Measurements from ENCODE around the gene AFM.

AFM gene

GRCh38 chr4:73520821-73521220, 39.3 kb downstream of the AFM start:
- no peak for DNase-seq (ENCODE audit: insufficient read length, low spot score)
- no peak for FAIRE-seq
- TF ChIP-seq SPI1 (IDR thresholded peaks at IDR 0.05; ENCODE audit: low read depth, low read length): no peak
- no peak for TF ChIP-seq TAF1 (IDR thresholded peaks at IDR 0.05; ENCODE audit: low read depth, low read length)
- no peak for TF ChIP-seq PAX5 (IDR thresholded peaks at IDR 0.05; ENCODE audit: insufficient read depth, low read length, severe bottlenecking)
- no peak for TF ChIP-seq POLR2A (IDR thresholded peaks at IDR 0.05; ENCODE audit: low read depth, low read length)
- no peak for TF ChIP-seq POU2F2 (IDR thresholded peaks at IDR 0.05; ENCODE audit: low read depth, low read length)
- no peak for TF ChIP-seq POLR2AphosphoS5 (IDR thresholded peaks at IDR 0.05; ENCODE audit: low read depth, low read length)

GRCh38 chr4:73523126-73523525, 41.6 kb downstream of the AFM start:
- TF ChIP-seq PAX5 (IDR thresholded peaks at IDR 0.05; ENCODE audit: insufficient read depth, low read length, severe bottlenecking) (no peak), POLR2A (IDR thresholded peaks at IDR 0.05; ENCODE audit: low read depth, low read length) (no peak), POLR2AphosphoS5 (IDR thresholded peaks at IDR 0.05; ENCODE audit: low read depth, low read length) (no peak), SPI1 (IDR thresholded peaks at IDR 0.05; ENCODE audit: low read depth, low read length) (no peak), POU2F2 (IDR thresholded peaks at IDR 0.05; ENCODE audit: low read depth, low read length) (no peak), TAF1 (IDR thresholded peaks at IDR 0.05; ENCODE audit: low read depth, low read length) (no peak)
- FAIRE-seq (no peak), DNase-seq (ENCODE audit: insufficient read length, low spot score) (no peak)

GRCh38 chr4:73525611-73526010, 44.1 kb downstream of the AFM start:
- TF ChIP-seq PAX5 (IDR thresholded peaks at IDR 0.05; ENCODE audit: insufficient read depth, low read length, severe bottlenecking): no peak
- TF ChIP-seq POLR2A (IDR thresholded peaks at IDR 0.05; ENCODE audit: low read depth, low read length): no peak
- no peak for TF ChIP-seq POU2F2 (IDR thresholded peaks at IDR 0.05; ENCODE audit: low read depth, low read length)
- TF ChIP-seq SPI1 (IDR thresholded peaks at IDR 0.05; ENCODE audit: low read depth, low read length): no peak
- no peak for TF ChIP-seq POLR2AphosphoS5 (IDR thresholded peaks at IDR 0.05; ENCODE audit: low read depth, low read length)
- no peak for TF ChIP-seq TAF1 (IDR thresholded peaks at IDR 0.05; ENCODE audit: low read depth, low read length)
- no peak for DNase-seq (ENCODE audit: insufficient read length, low spot score)
- no peak for FAIRE-seq

- TF ChIP-seq POLR2AphosphoS5 (IDR thresholded peaks at IDR 0.05; ENCODE audit: low read depth, low read length): no peak
- no peak for TF ChIP-seq POLR2A (IDR thresholded peaks at IDR 0.05; ENCODE audit: low read depth, low read length)
- TF ChIP-seq TAF1 (IDR thresholded peaks at IDR 0.05; ENCODE audit: low read depth, low read length): no peak
- TF ChIP-seq SPI1 (IDR thresholded peaks at IDR 0.05; ENCODE audit: low read depth, low read length): no peak
- no peak for TF ChIP-seq POU2F2 (IDR thresholded peaks at IDR 0.05; ENCODE audit: low read depth, low read length)
- no peak for TF ChIP-seq PAX5 (IDR thresholded peaks at IDR 0.05; ENCODE audit: insufficient read depth, low read length, severe bottlenecking)
- no peak for DNase-seq (ENCODE audit: insufficient read length, low spot score)
- no peak for FAIRE-seq
These were observed 45.7 kb downstream of the AFM start for GRCh38 chr4:73527196-73527595.

GRCh38 chr4:73528171-73528570, 46.6 kb downstream of the AFM start:
- no peak for TF ChIP-seq POLR2A (IDR thresholded peaks at IDR 0.05; ENCODE audit: low read depth, low read length)
- TF ChIP-seq POLR2AphosphoS5 (IDR thresholded peaks at IDR 0.05; ENCODE audit: low read depth, low read length): no peak
- no peak for TF ChIP-seq TAF1 (IDR thresholded peaks at IDR 0.05; ENCODE audit: low read depth, low read length)
- no peak for TF ChIP-seq SPI1 (IDR thresholded peaks at IDR 0.05; ENCODE audit: low read depth, low read length)
- no peak for TF ChIP-seq PAX5 (IDR thresholded peaks at IDR 0.05; ENCODE audit: insufficient read depth, low read length, severe bottlenecking)
- no peak for TF ChIP-seq POU2F2 (IDR thresholded peaks at IDR 0.05; ENCODE audit: low read depth, low read length)
- FAIRE-seq: no peak
- no peak for DNase-seq (ENCODE audit: insufficient read length, low spot score)

GRCh38 chr4:73533515-73534422, 52.2 kb downstream of the AFM start:
- no peak for FAIRE-seq
- no peak for DNase-seq (ENCODE audit: insufficient read length, low spot score)
- no peak for TF ChIP-seq POU2F2 (IDR thresholded peaks at IDR 0.05; ENCODE audit: low read depth, low read length)
- no peak for TF ChIP-seq POLR2A (IDR thresholded peaks at IDR 0.05; ENCODE audit: low read depth, low read length)

GRCh38 chr4:73538162-73538561, 56.6 kb downstream of the AFM start:
- no peak for DNase-seq (ENCODE audit: insufficient read length, low spot score)
- FAIRE-seq: no peak
- no peak for TF ChIP-seq TAF1 (IDR thresholded peaks at IDR 0.05; ENCODE audit: low read depth, low read length)
- no peak for TF ChIP-seq POLR2AphosphoS5 (IDR thresholded peaks at IDR 0.05; ENCODE audit: low read depth, low read length)
- no peak for TF ChIP-seq POLR2A (IDR thresholded peaks at IDR 0.05; ENCODE audit: low read depth, low read length)
- TF ChIP-seq PAX5 (IDR thresholded peaks at IDR 0.05; ENCODE audit: insufficient read depth, low read length, severe bottlenecking): no peak
- TF ChIP-seq POU2F2 (IDR thresholded peaks at IDR 0.05; ENCODE audit: low read depth, low read length): no peak

- TF ChIP-seq TAF1 (IDR thresholded peaks at IDR 0.05; ENCODE audit: low read depth, low read length) (no peak), POU2F2 (IDR thresholded peaks at IDR 0.05; ENCODE audit: low read depth, low read length) (no peak), SPI1 (IDR thresholded peaks at IDR 0.05; ENCODE audit: low read depth, low read length) (no peak), POLR2AphosphoS5 (IDR thresholded peaks at IDR 0.05; ENCODE audit: low read depth, low read length) (no peak), POLR2A (IDR thresholded peaks at IDR 0.05; ENCODE audit: low read depth, low read length) (no peak), PAX5 (IDR thresholded peaks at IDR 0.05; ENCODE audit: insufficient read depth, low read length, severe bottlenecking) (no peak)
These were observed 57.8 kb downstream of the AFM start for GRCh38 chr4:73539386-73539785.

GRCh38 chr4:73540826-73541225, 59.3 kb downstream of the AFM start:
- FAIRE-seq (no peak), DNase-seq (ENCODE audit: insufficient read length, low spot score) (no peak)
- TF ChIP-seq POLR2A (IDR thresholded peaks at IDR 0.05; ENCODE audit: low read depth, low read length) (no peak), PAX5 (IDR thresholded peaks at IDR 0.05; ENCODE audit: insufficient read depth, low read length, severe bottlenecking) (no peak), POLR2AphosphoS5 (IDR thresholded peaks at IDR 0.05; ENCODE audit: low read depth, low read length) (no peak), POU2F2 (IDR thresholded peaks at IDR 0.05; ENCODE audit: low read depth, low read length) (no peak), TAF1 (IDR thresholded peaks at IDR 0.05; ENCODE audit: low read depth, low read length) (no peak), SPI1 (IDR thresholded peaks at IDR 0.05; ENCODE audit: low read depth, low read length) (no peak)

More at GRCh38 chr4:73539386-73539785, 57.8 kb downstream of the AFM start:
- no peak for DNase-seq (ENCODE audit: insufficient read length, low spot score)
- no peak for FAIRE-seq
